Activated CD4-positive, alpha-beta T cell treated with anti-CD3 and anti-CD28 coated beads, Interleukin-2, amount 50 U/mL, for 16 hours (primary cell): ENCODE measurements around the gene FAM81B.
"Not testable (repeated sequence)": the region's sequence is repeated elsewhere in the genome, so short reads cannot be mapped to it uniquely, and the experiment has no call there.

ENCODE experiments used
- DNase-seq: peaks from one replicate; pipeline ENCODE4 v3.0.0-alpha.2; 2020

FAM81B gene, protein sequence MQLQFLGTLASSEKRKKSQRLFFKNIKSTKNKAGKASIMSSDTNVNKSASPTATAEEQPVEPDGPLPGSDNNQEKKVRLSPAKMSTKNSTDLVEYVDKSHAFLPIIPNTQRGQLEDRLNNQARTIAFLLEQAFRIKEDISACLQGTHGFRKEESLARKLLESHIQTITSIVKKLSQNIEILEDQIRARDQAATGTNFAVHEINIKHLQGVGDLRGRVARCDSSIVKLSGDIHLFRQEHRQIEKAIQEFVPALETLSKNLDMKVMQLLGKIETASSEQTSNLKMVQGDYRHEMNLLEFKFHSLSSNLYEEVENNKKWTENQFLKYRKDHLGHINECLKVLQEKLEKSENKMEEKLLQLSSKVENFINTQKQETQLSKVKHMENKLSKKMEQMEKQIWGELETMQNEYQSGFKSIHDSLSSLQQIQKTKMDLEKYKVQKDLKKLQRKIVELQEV

GRCh38 chr5:95390812-95391492, at the start of gene FAM81B:
Gene FAM81B, plus strand, starts transcription at chr5:95391366. Its CDS starts 24 bp downstream, at chr5:95391390.
- no peak for DNase-seq

- DNase-seq: not testable (repeated sequence)
Observed at GRCh38 chr5:95341444-95341843, 49.7 kb upstream of the FAM81B start.

DNA sequence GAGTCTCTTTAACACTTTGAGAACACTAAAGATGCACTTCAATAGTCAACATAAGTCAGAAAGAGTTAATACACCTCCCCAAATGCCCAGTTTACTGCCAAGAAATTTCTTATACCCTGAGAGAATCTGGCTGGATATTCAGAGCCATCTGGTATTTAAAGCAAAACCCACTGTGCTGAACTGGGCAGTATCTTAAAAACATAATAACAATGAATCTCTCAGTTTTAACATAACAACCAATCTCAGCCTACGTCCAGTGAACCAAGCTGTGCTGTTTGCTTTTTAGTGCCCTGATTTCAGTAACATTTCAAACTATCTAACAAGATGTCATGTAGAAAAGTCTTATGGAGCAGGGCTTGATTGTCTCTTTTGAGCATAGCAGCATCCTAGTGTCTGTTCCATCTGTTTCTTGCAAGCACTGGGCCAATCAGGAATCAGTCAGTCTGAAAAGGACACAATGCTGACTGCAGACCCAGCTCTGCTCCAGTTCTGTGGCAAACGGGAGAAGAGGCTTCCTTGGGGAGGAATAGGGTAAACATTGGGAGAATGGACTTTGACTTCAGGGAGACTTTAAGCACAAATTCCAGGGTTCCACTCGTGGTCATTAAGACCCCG, 43.6 kb upstream of the FAM81B start:
- DNase-seq: no peak

DNA sequence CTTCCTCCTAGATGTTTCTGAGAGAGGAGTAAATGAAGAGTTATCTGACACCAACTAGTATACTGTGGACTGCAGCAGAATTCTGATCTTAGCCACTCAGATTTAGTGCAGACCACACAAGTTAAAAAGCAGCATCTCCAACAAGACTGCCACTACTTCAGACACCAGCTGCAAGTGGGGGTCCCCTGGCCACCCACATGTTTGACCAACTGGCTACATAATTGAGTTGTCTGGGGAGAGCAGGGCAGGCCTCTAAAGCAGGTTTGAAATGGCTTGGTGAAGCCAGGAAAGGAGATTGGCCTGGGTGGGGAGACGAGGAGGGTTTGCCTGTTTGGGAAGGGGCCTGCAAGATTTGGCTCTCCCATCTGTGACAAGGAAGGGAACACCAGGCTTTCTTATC, 40.5 kb upstream of the FAM81B start:
- no peak for DNase-seq

- no peak for DNase-seq
Observed at GRCh38 chr5:95352691-95353090, 38.5 kb upstream of the FAM81B start.

DNA sequence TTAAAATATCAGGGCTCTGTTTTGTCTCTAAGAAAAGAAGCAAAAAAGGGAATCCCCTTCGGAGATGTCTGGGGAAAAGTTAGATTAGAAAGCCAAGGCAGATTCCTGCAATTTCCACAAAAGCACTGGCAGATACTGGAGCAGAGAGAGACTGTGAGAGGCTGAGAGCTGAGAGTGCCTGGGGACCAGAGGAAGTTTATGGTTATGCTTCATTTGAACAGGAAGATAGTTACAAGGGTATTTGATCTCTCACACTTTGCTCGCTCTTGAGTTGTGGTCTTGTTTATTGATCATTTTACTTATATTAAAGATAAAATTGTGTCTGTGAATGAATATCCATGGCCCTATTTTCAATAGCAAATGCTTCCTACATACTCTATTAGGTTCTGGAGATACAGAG, 32.8 kb upstream of the FAM81B start:
- no peak for DNase-seq

- no peak for DNase-seq
Observed at GRCh38 chr5:95358848-95359247, 32.3 kb upstream of the FAM81B start.

GRCh38 chr5:95360667-95361066, 30.5 kb upstream of the FAM81B start:
- DNase-seq: not testable (repeated sequence)

GRCh38 chr5:95365302-95366095, 25.7 kb upstream of the FAM81B start:
- DNase-seq: no peak

DNA sequence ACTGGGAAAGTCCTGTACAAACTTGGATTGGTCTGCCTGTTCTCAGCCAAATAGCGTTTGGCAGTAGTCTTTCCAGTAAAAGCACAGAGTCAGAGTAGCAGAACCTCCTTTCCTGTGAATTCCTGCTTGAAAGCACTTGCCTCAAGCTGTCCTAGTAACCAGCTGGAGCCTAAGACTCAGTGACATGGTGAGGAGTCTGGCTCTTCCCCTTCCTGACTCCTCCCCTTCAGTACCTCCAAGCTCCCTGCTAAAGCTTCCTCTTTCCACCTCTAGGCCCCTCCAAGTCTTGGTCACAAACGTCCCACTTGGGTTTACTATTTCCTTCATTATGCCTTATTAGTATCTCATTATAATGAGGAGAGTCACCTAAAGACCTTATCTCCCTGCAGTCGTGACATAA, 21.4 kb upstream of the FAM81B start:
- DNase-seq: no peak

- DNase-seq: no peak
Observed at GRCh38 chr5:95374061-95374460, 17.1 kb upstream of the FAM81B start.

- no peak for DNase-seq
Observed at GRCh38 chr5:95375591-95375990, 15.6 kb upstream of the FAM81B start.

DNA sequence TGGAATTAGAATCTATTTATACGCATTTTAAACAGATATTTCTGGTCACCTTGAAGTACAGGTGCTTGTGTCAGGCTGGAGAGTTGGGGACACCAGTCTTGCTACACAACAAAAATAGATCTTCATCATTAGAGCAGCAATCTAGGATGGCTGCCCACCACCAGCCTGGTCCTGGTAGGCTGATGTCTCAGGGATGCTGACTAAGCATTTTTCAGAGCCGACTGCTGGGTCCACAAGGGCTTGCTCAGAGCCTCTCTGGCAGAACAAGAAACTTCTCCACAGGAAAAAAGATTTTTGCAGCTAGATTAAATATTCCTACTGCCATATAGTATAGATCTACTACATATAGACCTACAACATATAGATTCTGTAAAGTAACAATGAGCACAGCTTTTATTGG, 12.0 kb upstream of the FAM81B start:
- DNase-seq: no peak

DNA sequence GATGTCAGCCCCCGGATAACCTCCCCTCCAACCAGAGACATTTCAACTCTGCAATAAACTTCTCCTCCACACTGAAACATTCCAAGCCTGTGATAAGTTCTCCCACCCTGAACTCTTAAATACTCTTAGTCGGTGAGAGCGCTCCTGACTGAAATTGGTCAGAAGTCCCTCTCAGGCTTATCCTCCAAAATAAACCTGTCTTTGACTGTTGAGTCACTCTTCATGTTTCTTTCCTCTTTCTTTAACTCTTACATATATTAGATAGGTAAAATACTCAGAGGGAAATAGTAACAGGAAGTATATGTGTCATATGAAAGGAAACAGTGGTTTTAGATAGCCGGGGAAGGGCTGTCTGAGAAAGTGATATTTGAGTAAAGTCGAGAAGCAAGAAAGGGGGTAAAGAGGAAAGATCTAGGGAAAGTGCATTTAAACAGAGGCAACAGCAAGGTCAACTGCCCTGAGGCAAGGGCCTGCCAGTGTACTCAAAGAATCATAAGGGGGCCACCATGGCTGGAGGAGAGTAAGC, 11.0 kb upstream of the FAM81B start:
- peak; percentile 15 for DNase-seq

DNA sequence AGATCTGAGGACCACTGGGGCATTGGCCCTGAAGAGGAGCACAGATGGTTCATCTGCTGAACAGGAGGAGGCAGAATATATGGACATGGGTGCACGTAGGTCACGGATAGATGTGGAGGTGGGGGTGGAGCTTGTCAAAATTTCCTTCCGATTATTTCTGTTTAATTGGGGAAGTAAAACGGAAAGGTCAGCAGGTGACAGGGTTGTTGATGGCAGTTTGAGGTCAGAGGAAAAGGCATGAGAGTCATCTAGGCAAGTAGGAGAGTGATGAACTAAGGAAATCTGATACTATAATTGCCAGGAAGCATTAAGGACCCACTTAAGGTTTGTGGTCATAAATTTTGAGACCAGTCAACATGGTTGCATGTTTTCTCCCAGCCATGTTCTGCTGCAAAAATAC, 8.4 kb upstream of the FAM81B start:
- no peak for DNase-seq

DNA sequence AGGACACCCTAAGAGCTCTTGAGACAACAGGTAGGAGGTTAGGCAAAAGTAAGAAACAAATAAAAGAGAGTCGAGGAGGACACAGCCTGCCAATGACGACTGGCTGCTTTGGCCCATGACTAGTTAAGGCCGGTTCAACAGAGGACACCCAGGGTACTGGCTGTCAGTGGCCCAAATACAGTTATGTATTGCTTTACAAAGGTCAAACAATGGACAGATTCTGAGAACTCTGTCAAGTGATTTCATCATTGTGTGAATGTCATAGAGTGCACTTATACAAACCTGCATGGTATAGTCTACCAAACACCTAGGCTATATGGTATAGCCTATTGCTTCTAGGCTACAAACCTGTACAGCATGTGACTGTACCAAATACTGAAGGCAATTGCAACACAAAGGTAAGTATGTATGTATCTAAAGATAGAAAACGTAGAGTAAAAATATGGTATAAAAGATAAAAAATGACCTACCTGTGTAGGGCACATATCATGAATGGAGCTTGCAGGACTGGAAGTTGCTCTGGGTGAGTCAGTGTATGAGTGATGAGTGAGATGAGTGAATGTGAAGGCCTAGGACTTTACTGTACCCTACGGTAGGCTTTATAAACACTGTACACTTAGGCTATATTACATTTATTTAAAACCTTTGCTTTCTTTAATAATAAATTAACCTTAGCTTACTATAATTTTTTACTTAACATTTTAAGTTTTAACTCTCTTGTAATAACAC, 6.5 kb upstream of the FAM81B start:
- no peak for DNase-seq

- no peak for DNase-seq
Observed at GRCh38 chr5:95385334-95385733, 5.8 kb upstream of the FAM81B start.

- DNase-seq: not testable (repeated sequence)
Observed at GRCh38 chr5:95391965-95392364, 799 bp downstream of the FAM81B start.

DNA sequence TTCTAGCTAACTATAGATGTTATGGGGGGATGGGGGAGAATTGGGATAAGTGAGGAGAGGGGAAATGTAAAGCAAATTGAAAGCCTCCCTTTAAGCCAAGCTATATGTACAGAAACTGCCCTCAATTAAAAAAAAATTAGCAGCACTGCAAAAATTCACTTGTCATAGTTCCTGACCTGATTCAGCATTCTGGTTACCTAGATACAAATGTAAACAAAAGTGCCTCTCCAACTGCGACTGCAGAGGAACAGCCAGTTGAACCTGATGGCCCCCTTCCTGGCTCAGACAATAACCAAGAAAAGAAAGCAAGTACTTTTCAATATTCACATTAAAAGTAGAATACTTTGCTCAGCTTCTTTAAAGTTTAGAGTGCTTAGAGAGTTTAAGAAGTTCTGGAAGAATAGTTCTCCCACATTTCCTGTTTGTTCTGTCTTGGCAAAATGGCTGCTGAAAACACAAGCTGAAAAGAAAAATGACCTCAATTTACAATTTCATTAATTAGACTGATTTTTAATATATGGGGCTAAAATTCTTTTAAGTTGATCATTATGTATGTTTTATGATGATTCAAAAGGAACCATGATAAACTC, 1.5 kb downstream of the FAM81B start:
- DNase-seq: no peak

GRCh38 chr5:95393279-95393678, 2.1 kb downstream of the FAM81B start:
- no peak for DNase-seq

- no peak for DNase-seq
Observed at GRCh38 chr5:95398989-95399388, 7.8 kb downstream of the FAM81B start.

- no peak for DNase-seq
Observed at GRCh38 chr5:95401626-95402025, 10.5 kb downstream of the FAM81B start.
